CD4-positive, alpha-beta memory T cell (primary cell): ENCODE measurements around the gene RETN. TPM values are rescaled to one million over a fixed set of nuclear protein-coding genes. Genes with fewer than 3 reads are reported as not detected.

Experiments used
- CTCF ChIA-PET: fragments of 350-600 bp; sonication (Branson Sonifier 250); formaldehyde crosslinking; loops from one replicate; lab custom pipeline; 2021; ENCODE audit warnings: inconsistent platforms; ENCODE audit not compliant: partially characterized antibody; lab: Charles Lee
- POLR2A ChIA-PET: fragments of 350-600 bp; sonication (Branson Sonifier 250); formaldehyde crosslinking; loops from one replicate; lab custom pipeline; 2021; ENCODE audit not compliant: partially characterized antibody; lab: Charles Lee
- DNase-seq, 5 donors: peaks; one replicate each; pipeline versions ENCODE4 v3.0.0 to v3.0.0-alpha.2; 2020 to 2022; ENCODE audit warnings: mixed read lengths in 1 of 5
- H3K27ac ChIP-seq: one replicate; pipeline ENCODE4 v1.7.0; 2013; ENCODE audit warnings: low read depth, low read length
- H3K27me3 ChIP-seq: 2 replicates; pipeline ENCODE4 v1.7.0; 2013; ENCODE audit warnings: mild to moderate bottlenecking, low read length, moderate library complexity; ENCODE audit not compliant: insufficient read depth
- H3K36me3 ChIP-seq: 2 replicates; pipeline ENCODE4 v1.7.0; 2013; ENCODE audit warnings: mild to moderate bottlenecking, low read length, moderate library complexity; ENCODE audit not compliant: insufficient read depth
- H3K4me1 ChIP-seq: 2 replicates; pipeline ENCODE4 v1.7.0; 2013; ENCODE audit warnings: mild to moderate bottlenecking, low read length, moderate library complexity; ENCODE audit not compliant: insufficient read depth
- H3K4me3 ChIP-seq, 2 donors: one replicate each; pipeline ENCODE4 v1.7.0; 2013; ENCODE audit warnings: low read length in 2 of 2, mild to moderate bottlenecking in 1 of 2
- H3K9me3 ChIP-seq, 2 donors: one replicate each; pipeline ENCODE4 v1.7.0; 2013; ENCODE audit warnings: low read length in 2 of 2, control low read depth in 1 of 2; ENCODE audit not compliant: control insufficient read depth in 1 of 2
- H3K27ac Mint-ChIP-seq, 7 donors: one replicate each; pipeline ENCODE4 v1.8.0; 2020 to 2021; ENCODE audit warnings: mixed read lengths in 7 of 7, mild to moderate bottlenecking in 6 of 7, inconsistent platforms in 3 of 7, moderate library complexity in 3 of 7
- H3K27me3 Mint-ChIP-seq, 2 donors: one replicate each; pipeline ENCODE4 v1.8.0; 2020 to 2021; ENCODE audit warnings: mixed read lengths in 2 of 2
- H3K36me3 Mint-ChIP-seq, 2 donors: one replicate each; pipeline ENCODE4 v1.8.0; 2020 to 2021; ENCODE audit warnings: mixed read lengths in 2 of 2, inconsistent platforms in 1 of 2, mild to moderate bottlenecking in 1 of 2
- H3K4me1 Mint-ChIP-seq, 4 donors: one replicate each; pipeline ENCODE4 v1.8.0; 2020 to 2021; ENCODE audit warnings: mixed read lengths in 4 of 4, mild to moderate bottlenecking in 1 of 4
- H3K4me3 Mint-ChIP-seq, 8 donors: one replicate each; pipeline ENCODE4 v1.8.0; 2020 to 2021; ENCODE audit warnings: mixed read lengths in 8 of 8, mild to moderate bottlenecking in 7 of 8, moderate library complexity in 6 of 8, inconsistent platforms in 3 of 8
- H3K9me3 Mint-ChIP-seq, 8 donors: one replicate each; pipeline ENCODE4 v1.8.0; 2020 to 2021; ENCODE audit warnings: mixed read lengths in 8 of 8, mild to moderate bottlenecking in 5 of 8, inconsistent platforms in 3 of 8, moderate library complexity in 1 of 8
- intact Hi-C: fragments of 100-400 bp; cut with micrococcal nuclease; formaldehyde crosslinking; loops from one replicate; pipeline ENCODE4 v1.15.1; 2023
- polyA plus RNA-seq, 2 donors: library from polyadenylated mRNA; unstranded; fragments of 300-500 nt; fragmentation: Illumina TruSeq; gene quantifications; one replicate each; pipeline ENCODE4 v1.2.3, GENCODE V29; 2021
- total RNA-seq, 2 experiments: library from RNA; stranded (reverse); gene quantifications; one replicate each; pipeline ENCODE4 v1.2.3, GENCODE V29; 2021

Gene RETN
- total and polyA plus RNA-seq, 4 experiments from 2014 or later: 0.48 to 0.94 TPM; not detected in 2

DNA sequence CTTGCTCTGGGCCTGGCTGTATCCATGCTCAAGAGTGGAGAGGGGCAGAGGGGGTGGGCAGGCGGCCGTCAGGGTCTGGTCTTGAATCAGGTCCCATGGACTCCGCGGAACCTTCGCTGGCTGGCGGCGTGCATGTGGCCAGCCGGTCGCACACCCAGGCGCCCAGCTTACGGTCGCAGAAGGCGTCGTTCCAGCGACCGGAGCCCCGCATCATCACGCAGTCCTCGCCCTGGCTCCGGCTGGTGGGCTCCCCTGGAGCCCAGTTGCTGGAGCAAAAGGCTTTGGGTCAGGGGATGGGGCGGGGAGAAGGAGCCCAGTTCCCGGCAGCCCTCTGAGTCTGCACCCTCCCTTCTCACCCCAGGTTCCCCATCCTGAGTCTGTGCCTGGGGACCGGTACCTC, 20.3 kb downstream of the RETN start:
- Mint-ChIP-seq H3K27ac (no peak overlapping the region), H3K27me3 (no peaks in the 10 kb centered on the region), H3K36me3 (peaks cover 4% of the 10 kb centered on the region in 2 donors), H3K4me3 (no peak overlapping the region), H3K4me1 (peaks cover 2 to 5% (median 3%) of the 10 kb centered on the region in 4 donors), H3K9me3 (no peaks in the 10 kb centered on the region)
- H3K9me3 ChIP-seq: no peaks in the 10 kb centered on the region
- ChIA-PET CTCF (no interaction called here), POLR2A (no interaction called here)
- DNase-seq: no peak
- no peaks in the 10 kb centered on the region for H3K27me3 ChIP-seq
- H3K4me3 ChIP-seq: no peak overlapping the region
- intact Hi-C loops: no loop called here
- no peaks in the 10 kb centered on the region for H3K36me3 ChIP-seq
- H3K4me1 ChIP-seq: no peaks in the 10 kb centered on the region
- H3K27ac ChIP-seq: no peak overlapping the region

DNA sequence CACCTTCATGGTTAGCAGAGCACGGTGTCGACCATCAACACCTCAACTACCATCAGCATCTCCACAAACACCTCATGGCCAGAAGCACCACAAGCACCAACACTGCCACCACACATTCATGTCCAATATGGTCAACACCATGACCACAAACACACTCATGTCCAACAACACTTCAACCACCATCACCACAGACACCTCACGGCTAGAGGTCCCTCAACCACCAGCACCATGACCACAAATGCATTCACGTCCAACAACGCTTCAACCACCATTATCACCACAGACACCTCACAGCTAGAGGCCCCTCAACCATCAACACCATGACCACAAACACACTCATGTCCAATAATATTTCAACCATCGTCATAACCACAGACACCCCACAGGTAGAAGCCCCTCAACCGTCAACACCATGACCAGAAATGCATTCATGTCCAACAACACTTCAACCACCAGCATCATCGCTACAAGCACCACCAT, 22.0 kb downstream of the RETN start:
- no peaks in the 10 kb centered on the region for H3K27me3 Mint-ChIP-seq
- no peaks in the 10 kb centered on the region for H3K4me1 ChIP-seq
- CTCF ChIA-PET: interaction anchor here (0.6 kb wide), 1 partner anchor 182 kb away, joined by 3 read pairs; no protein-coding TSS in a partner anchor
- H3K27ac ChIP-seq: no peak overlapping the region
- POLR2A ChIA-PET: no interaction called here
- H3K9me3 ChIP-seq: no peaks in the 10 kb centered on the region
- no peaks in the 10 kb centered on the region for H3K36me3 ChIP-seq
- no peak overlapping the region for H3K4me3 ChIP-seq
- H3K36me3 Mint-ChIP-seq: no peaks in the 10 kb centered on the region
- no peak overlapping the region for H3K27ac Mint-ChIP-seq
- DNase-seq: no peak
- H3K27me3 ChIP-seq: no peaks in the 10 kb centered on the region
- intact Hi-C loops: no loop called here
- H3K4me1 Mint-ChIP-seq: peaks cover 0 to 2% (median 0%) of the 10 kb centered on the region in 4 donors
- H3K9me3 Mint-ChIP-seq: no peaks in the 10 kb centered on the region
- H3K4me3 Mint-ChIP-seq: no peak overlapping the region

DNA sequence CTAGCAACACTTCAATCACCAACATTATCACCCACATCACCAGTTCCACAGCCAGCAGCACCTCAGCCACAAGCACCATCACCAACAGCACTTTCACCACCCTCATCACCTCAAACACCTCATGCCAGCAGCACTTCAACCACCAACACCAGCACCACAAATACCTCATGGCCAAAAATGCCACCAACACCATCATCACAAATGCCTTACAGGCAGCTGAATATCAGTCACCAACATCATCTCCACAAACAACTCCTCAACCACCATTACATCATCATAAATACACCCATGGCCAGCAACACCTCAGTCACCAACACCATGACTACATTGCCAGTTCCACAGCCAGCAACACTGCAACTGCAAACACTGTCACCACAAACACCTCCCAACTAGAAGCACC, 22.6 kb downstream of the RETN start:
- intact Hi-C loops: no loop called here
- Mint-ChIP-seq H3K9me3 (no peaks in the 10 kb centered on the region), H3K36me3 (no peaks in the 10 kb centered on the region), H3K27ac (no peak overlapping the region), H3K4me3 (no peak overlapping the region), H3K27me3 (peaks cover under 1% of the 10 kb centered on the region in 2 donors), H3K4me1 (peaks cover 0 to 2% (median 0%) of the 10 kb centered on the region in 4 donors)
- Histone ChIP-seq H3K9me3 (no peaks in the 10 kb centered on the region), H3K27me3 (no peaks in the 10 kb centered on the region), H3K27ac (no peak overlapping the region), H3K36me3 (no peaks in the 10 kb centered on the region), H3K4me1 (no peaks in the 10 kb centered on the region), H3K4me3 (no peak overlapping the region)
- CTCF ChIA-PET: interaction anchor here (0.6 kb wide), 1 partner anchor 183 kb away, joined by 3 read pairs; no protein-coding TSS in a partner anchor
- POLR2A ChIA-PET: no interaction called here
- peak in 2 of 5 donors; percentile 24 to 26 for DNase-seq

DNA sequence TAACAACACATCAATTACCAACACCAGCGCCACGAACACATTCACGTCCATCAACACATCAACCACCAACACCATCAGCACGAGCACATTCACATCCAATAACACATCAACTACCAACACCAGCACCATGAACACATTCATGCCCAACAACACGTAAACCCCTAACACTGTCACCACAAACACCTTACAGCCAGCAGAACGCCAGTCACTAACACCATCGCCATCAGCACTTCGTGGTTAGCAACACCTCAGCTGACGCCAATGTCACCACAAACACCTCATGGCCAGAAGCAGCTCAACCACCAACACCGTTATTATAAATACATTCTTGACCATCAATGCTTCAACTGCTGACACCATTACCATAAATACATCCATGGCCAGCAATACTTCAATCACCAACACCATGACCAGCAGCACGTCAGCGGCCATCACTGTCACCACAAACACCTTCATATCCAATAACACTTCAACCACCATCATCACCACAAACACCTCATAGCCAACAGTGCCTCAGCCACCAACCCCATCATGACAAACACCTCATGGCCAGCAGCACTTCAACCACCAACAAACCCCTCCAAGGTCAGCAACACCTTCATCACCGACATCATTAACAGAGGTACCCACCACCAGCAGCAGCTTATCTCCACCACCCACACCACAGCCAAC, 23.7 kb downstream of the RETN start:
- Mint-ChIP-seq H3K27ac (no peak overlapping the region), H3K27me3 (peaks cover 2 to 3% of the 10 kb centered on the region in 2 donors), H3K4me1 (peaks cover 0 to 2% (median 0%) of the 10 kb centered on the region in 4 donors), H3K36me3 (no peaks in the 10 kb centered on the region), H3K9me3 (no peaks in the 10 kb centered on the region), H3K4me3 (no peak overlapping the region)
- ChIA-PET POLR2A (no interaction called here), CTCF (no interaction called here)
- intact Hi-C loops: no loop called here
- Histone ChIP-seq H3K36me3 (no peaks in the 10 kb centered on the region), H3K4me1 (no peaks in the 10 kb centered on the region), H3K9me3 (no peaks in the 10 kb centered on the region), H3K27me3 (no peaks in the 10 kb centered on the region), H3K27ac (no peak overlapping the region), H3K4me3 (no peak overlapping the region)
- peak in 4 of 5 donors; percentile 22 to 52 (median 43) for DNase-seq

DNA sequence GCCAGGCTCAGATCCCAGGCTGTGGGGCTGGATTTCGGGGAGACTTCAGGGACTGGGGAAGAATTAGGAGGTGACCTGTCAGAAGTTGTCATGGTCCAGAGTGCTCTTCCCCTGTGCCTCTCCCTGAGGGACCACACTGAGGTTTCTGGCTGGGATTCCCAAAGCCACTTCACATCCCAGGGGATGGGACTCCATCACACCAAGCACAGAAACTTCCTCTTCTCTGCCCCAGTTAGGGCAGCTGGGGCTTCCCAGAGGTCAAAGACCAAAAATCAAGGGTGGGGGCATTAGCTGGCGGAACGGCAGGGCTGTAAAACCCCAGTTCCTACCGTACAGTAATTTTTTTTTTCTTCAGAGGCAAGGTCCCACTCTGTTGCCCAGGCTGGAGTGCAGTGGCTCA, 25.6 kb downstream of the RETN start:
- no peak for DNase-seq
- intact Hi-C loops: no loop called here
- Histone ChIP-seq H3K27ac (no peak overlapping the region), H3K36me3 (no peaks in the 10 kb centered on the region), H3K4me1 (no peaks in the 10 kb centered on the region), H3K4me3 (no peak overlapping the region), H3K27me3 (no peaks in the 10 kb centered on the region), H3K9me3 (no peaks in the 10 kb centered on the region)
- Mint-ChIP-seq H3K4me3 (no peak overlapping the region), H3K36me3 (no peaks in the 10 kb centered on the region), H3K9me3 (no peaks in the 10 kb centered on the region), H3K27me3 (peaks cover 2 to 10% of the 10 kb centered on the region in 2 donors), H3K4me1 (peaks cover under 1 to 4% (median 3%) of the 10 kb centered on the region in 4 donors), H3K27ac (peak overlapping the region in 1 of 7 donors; percentile 21)
- CTCF ChIA-PET: no interaction called here
- POLR2A ChIA-PET: no interaction called here

DNA sequence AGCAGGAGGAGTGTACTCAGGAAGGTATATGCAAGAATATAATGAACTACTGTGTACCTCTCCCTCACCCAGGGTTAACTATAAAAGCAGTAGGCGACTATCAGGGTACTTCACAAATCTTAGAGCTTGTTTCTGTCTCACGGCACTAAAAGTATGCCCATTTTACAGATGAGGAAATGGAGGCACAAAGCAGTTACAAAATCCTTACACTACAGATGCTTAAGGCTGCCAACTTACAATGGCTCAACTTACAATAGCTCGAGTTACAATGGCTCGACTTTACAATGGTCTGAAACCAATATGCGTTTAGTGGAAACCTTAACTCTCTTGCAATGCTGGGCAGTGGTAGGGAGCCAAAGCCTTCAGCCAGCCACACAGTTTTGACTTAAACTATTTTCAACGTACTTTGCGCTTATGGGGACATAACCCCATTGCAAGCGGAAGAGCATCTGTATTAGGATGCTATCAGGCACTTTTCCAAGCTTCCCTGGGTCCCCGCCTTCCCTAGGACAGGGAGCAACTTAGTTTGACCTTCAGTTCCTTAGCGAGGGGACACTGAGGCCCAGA, 29.0 kb downstream of the RETN start:
- POLR2A ChIA-PET: interaction anchor here (1.6 kb wide), 1 partner anchor 17 kb away, joined by 7 read pairs; the partner anchor contains the start of gene TRAPPC5
- Mint-ChIP-seq H3K4me1 (peaks cover 3 to 11% (median 6%) of the 10 kb centered on the region in 4 donors), H3K27me3 (peaks cover 2 to 10% of the 10 kb centered on the region in 2 donors), H3K27ac (no peak overlapping the region), H3K4me3 (no peak overlapping the region), H3K9me3 (no peaks in the 10 kb centered on the region), H3K36me3 (no peaks in the 10 kb centered on the region)
- Histone ChIP-seq H3K9me3 (no peaks in the 10 kb centered on the region), H3K27ac (no peak overlapping the region), H3K36me3 (no peaks in the 10 kb centered on the region), H3K27me3 (no peaks in the 10 kb centered on the region), H3K4me3 (no peak overlapping the region), H3K4me1 (no peaks in the 10 kb centered on the region)
- intact Hi-C loops: no loop called here
- no peak for DNase-seq
- CTCF ChIA-PET: interaction anchor here (1.5 to 2.2 kb wide), 2 partner anchors 13 to 17 kb away, joined by 3 to 5 read pairs; partner anchors contain the start of gene TRAPPC5

DNA sequence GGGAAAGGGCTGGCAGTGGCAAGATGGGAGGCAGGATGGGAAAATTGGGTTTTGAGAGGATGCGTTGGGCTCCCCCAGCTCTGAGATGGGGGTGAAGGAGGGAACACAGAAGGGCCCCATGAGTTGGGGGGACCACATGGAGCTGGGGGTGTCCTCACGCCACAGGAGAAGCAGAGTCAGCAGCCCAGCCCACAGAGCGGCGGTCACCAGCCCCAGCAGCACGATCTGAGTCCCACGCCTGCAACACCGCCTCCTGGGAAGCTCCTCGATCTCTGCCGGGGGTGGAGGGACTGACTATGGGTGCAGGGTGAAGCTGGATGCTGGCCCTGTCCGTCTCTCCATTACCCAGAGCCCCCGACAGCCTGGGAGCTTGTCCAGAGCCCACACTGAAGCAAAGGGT, 29.7 kb downstream of the RETN start:
- CTCF ChIA-PET: interaction anchor here (1.5 to 2.2 kb wide), 2 partner anchors 13 to 18 kb away, joined by 3 to 5 read pairs; partner anchors contain the start of gene TRAPPC5
- H3K36me3 ChIP-seq: no peaks in the 10 kb centered on the region
- Mint-ChIP-seq H3K27ac (no peak overlapping the region), H3K36me3 (no peaks in the 10 kb centered on the region), H3K4me1 (peaks cover 2 to 12% (median 8%) of the 10 kb centered on the region in 4 donors), H3K27me3 (peaks cover 2 to 10% of the 10 kb centered on the region in 2 donors), H3K4me3 (no peak overlapping the region), H3K9me3 (no peaks in the 10 kb centered on the region)
- no peak overlapping the region for H3K4me3 ChIP-seq
- intact Hi-C loops: no loop called here
- POLR2A ChIA-PET: interaction anchor here (1.6 kb wide), 1 partner anchor 18 kb away, joined by 7 read pairs; the partner anchor contains the start of gene TRAPPC5
- H3K27ac ChIP-seq: no peak overlapping the region
- no peaks in the 10 kb centered on the region for H3K9me3 ChIP-seq
- no peak for DNase-seq
- no peaks in the 10 kb centered on the region for H3K27me3 ChIP-seq
- H3K4me1 ChIP-seq: no peaks in the 10 kb centered on the region
